Activated gamma-delta T cell (primary cell): ENCODE measurements around the gene IDH2.
"Not testable (repeated sequence)": the region's sequence is repeated elsewhere in the genome, so short reads cannot be mapped to it uniquely, and the experiment has no call there.

Source experiments
- DNase-seq: peaks from one replicate; lab custom pipeline; 2025; lab: John Stamatoyannopoulos, UW

IDH2 gene

DNA sequence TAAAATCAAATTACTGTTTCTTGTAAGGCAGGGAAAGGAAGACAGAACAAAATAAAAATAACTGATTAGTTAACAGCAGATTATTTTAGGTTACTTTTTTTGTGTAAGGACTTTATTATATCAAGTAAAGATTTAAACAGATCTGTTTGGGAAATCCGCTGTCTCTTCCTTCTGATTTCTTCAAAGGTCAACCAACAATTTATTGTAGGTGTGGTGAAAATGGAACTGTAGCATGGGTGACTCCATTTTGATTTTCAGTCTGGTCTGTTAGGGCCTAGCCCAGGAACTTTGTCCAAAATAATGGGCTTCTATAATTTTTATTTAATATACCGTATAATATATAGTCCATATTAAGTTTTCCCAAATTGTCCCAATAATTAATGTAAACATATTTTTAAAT is 13.5 kb upstream of the IDH2 start:
- no peak for DNase-seq

DNA sequence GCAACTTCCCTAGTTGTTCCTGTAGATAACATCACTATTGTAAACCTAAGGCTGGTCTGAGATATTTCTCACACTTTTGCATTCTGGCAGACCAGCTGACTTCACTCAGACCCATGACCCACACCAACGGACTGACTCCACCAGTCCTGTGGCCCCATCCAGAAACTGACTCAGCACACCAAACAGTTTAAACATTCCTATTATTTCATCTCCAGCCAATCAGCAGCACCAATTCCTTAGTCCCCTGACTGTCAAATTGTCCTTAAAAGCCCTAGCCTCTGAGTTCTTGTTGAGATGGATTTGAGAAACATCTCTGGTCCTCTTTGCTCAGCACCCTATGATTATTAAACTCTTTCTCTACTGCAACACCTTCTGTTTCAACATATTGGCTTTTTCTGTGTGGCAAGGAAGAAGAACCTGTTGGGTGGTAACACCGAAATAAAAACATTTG is 12.2 kb upstream of the IDH2 start:
- no peak for DNase-seq

DNA sequence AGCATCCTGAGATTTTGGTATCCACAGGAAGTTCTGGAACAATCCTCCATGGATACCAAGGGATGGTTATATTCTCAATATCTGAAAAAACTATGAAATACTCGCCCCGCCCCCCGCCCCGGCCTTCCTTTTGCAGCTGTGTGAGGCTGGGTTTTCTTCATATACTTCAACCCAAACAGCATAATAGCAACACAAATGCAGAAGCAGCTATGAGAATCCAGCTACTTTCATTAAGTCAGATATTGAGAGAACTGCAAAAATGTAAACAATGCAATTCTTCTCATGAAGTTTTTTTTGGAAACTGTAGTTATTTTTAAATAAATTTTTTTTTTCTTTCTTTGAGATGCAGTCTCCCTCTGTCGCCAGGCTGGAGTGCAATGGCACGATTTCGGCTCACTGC is 10.9 kb upstream of the IDH2 start:
- no peak for DNase-seq

DNA sequence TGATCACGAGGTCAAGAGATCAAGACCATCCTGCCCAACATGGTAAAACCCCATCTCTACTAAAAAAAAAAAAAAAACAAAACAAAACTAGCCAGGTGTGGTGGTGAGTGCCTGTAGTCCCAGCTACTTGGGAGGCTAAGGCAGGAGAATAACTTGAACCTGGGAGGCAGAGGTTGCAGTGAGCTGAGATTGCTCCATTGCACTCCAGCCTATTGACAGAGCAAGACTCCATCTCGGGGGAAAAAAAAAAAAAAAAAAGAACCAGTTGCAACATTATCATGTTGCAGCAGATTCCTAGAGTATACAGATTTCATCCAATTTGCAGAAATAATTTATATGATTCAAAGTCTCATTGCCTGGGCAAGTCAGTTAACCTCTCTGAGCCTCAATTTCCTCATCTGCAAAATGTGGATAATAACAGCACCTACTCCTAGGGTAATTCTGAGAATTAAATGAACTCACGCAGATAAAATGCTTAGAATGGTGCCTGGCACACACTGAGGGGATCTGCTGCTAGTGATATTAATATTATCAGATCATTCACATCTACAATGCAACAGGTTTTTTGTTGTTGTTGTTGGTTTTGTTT is 7.0 kb upstream of the IDH2 start:
- DNase-seq: not testable (repeated sequence)

DNA sequence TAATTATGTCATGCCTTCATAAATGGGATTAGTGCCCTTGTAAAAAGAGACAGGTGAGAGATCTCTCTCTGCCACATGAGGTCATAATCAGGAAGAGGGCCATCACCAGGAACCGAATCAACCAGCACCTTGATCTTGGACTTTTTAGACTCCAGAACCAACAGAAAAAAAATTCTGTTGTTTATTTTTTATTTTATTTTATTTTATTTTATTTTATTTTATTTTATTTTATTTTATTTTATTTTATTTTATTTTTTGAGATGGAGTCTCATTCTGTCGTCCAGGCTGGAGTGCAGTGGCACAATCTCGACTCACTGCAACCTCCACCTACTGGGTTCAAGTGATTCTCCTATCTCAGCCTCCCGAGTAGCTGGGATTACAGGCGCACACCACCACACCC is 5.8 kb upstream of the IDH2 start:
- DNase-seq: not testable (repeated sequence)

DNA sequence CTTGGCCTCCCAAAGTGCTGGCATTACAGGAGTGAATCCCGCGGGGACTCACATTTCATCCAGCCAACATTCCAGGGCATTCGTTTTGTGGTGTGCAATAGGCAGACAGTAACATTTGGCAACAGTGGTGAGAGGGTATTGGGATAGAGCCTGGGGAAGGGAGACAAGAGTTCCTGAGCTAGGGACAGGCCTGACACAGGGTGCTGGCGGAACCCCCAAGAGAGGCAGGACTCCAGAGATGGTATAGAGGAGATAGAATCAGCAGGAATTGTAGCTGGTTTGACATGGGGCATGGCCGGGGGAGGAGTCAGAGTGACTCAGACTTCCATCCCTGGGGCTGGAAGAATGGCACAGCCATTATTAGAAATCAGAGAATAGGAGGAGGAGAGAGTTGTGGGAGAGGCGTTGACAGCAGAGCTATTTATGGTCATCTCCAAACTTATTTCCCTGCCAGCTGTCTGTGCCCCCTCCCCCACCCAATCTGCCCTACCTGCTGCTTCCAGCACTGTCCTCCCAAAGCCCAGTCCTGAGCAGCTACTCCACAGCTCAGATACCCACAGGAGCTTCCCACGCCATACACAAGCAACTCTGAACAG is 4.4 kb upstream of the IDH2 start:
- no peak for DNase-seq

DNA sequence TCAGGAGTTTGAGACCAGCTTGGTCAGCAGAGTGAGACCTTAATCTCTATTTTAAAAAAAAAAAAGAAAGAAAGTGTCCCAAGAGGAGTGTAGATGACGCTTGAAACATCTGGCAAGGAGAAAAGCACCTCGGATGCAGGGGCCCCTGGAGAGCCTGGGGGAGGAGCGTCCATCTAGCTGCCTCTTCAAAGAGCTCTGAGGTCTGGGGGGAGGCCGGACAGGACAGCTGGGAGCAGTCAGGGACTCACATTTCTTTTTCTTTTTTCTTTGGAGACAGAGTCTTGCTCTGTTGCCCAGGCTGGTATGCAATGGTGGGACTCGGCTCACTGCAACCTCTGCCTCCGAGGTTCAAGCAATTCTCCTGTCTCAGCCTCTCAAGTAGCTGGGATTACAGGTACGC is 3.3 kb upstream of the IDH2 start:
- DNase-seq: no peak

DNA sequence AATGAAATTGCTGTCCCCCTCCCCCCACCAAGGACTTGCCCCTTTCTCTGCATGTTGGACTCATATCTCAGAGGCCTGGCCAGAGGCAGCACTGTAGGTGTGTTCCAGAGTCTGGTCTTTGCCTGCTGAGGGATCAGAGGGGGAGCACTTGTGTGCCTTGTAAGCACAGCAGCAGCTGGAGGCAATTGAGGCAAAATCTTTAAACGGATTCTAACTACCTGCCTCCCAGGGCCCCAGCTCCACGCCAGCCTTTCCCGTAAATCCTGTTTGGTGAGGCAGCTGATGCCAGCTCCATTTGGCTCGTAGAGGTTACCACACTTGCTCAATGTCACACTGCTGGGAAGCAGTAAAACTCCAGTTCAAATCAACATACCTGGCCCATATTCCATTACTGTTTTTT is 2.3 kb upstream of the IDH2 start:
- DNase-seq: no peak

DNA sequence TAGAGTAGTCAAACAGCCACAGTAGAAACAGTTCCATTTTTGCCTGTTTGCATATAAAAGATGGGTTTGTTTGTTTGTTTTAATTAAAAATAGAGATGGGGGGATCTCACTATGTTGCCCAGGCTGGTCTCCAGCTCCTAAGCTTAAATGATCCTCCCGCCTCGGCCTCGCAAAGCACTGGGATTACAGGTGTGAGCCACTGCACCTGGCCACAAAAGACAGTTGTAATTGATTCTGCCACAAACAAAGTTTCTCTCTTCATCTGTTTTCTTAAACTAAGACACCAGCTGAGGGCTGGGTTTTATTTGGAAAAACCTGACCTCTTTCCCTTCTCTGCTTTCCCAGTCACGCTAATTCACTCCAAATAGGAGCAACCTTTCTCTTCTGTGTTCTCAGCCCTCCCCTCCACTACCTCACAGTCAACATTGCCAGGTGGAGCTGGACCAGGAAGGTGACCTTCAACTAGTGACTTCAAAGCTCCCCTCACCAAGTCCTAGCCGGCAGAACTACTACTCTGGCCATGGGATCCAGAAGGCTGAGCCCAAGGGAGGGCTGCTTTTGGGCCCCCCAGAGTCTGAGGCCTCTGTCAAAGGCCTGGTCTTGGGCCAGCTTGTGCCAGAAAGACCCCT is 1.5 kb upstream of the IDH2 start:
- no peak for DNase-seq

DNA sequence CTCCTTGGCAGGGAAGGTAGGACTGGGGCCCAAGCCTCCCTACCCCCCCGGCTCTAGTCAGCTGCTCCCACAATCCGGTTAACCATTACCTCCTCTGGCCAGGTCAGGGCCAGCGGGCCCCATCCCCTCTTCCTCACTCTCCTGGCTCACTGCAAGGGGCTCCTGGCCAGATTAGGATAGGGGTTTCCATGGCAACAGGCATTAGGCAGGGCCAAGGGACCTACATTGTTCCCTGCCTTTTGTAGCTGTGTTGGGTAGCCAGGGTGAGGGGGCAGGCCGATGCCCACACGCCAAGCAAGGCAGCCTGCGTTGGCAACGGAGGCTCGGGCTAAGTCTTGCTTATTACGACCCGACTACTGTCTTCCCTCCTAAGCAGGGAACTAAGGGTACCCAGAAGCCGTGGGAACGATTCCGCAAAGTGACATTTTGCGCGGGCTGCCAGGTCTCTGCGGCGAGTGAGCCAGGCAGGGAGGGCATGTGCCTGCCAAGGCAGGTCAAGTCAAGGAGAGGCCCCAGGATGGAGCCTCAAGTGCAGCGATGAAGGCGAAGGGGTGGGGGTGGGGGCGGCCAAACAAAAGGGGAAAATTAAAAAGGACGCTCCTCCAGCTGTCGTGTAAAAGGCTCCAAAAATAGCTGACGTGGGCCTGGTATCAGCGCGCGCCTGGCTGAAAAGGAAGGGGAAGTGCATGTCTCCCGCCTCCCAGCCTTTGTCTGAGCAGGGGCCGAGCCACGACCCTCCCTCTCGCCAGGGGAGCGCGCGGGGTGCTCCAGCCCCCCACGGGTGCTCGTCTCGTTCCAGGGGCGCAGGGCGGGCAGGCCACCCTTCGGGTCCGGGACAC is 919 bp downstream of the IDH2 start:
- no peak for DNase-seq

DNA sequence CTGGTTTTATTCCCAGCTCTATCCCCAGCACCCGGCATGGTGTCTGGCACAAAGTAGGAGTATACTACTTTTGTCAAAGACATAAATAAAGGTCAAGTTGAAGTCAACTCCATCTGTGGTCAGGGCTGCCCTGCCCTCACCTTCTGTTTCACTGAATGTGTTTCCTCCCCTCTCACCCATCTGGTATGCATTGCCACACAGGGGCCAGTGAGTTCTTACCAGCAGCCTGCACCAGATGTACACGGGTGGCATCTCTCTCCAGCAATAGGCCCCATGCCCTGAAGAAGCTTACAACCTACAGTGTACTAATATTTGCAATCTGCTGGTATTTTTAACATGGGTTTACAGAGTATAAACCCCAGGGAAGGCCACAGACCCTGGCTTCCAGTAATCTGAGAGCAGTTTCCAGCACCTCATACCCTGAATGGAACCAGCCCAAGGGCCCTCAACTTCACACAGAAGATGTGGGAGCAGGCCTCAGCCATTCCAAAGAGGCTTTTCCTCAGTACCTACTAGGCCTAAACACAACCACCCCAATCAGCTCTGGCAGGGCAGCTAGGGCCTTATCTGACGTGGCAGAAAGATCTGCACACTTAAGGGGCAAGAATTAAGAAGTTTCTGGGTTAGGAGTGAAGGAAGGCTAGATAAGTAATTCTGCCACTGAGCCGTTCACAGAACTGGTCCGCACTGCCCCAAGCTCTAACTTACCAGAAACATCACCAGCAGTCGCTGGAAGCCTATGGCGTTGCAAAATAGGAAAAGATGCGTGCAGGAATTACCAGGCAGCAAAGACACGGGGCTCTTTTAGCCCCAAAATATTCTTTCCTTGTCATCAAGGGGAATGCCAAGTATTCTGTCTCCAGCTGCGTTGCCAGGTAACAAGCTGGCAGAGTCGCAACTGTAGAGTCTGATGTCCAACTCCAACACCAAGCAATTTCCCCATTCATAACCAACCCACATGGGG is 2.1 kb downstream of the IDH2 start:
- no peak for DNase-seq

DNA sequence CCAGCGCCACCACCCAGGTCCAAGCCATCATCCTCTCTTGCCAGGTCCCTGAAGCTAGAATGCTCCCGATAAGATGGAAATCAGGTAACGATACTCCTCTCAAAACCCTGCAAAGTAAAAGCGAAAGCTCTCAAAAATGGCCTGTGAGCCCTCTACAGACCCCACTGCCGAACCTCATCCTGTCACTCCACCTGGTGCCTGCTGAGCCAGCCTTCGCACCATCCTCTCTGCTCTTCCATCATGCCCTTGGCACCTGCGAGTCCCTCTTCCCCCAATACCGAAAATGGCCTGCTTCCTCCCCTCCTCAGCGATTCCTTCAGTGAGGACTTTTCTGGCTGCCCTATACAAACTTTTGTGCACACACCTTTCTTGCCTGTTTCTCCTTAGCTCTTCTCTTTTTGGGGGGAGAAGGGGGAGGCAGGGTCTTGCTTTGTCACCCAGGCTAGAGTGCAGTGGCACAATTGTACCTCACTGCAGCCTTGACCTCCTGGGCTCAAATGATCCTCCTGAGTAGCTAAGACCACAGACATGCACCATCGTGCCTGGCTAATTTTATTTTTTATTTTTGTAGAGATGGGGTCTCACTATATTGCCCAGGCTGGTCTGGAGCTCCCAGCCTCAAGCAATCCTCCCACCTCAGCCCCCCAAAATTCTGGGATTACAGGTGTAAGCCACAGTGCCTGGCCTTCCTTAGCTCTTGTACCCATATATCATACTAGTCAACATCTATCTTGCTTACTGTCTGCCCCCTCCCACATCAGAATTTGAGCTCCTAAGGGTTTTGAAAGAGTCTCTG is 3.0 kb downstream of the IDH2 start:
- no peak for DNase-seq

DNA sequence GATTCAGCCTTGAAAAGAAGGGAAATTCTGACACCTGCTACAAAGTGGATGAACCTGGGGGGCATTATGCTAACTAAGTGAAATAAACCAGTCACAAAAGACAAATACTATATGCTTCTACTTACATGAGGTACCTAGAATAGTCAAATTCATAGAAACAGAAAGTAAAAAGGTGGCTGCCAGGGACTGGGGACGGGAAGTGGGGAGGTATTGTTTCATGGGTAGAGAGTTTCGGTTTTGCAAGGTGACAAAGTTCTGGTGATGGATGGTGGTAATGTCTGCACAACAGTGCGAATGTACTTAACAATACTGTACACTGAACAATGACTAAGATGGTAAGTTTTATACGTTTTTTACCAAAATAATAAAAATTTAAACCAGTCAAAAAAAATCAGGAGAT is 4.8 kb downstream of the IDH2 start:
- DNase-seq: no peak

DNA sequence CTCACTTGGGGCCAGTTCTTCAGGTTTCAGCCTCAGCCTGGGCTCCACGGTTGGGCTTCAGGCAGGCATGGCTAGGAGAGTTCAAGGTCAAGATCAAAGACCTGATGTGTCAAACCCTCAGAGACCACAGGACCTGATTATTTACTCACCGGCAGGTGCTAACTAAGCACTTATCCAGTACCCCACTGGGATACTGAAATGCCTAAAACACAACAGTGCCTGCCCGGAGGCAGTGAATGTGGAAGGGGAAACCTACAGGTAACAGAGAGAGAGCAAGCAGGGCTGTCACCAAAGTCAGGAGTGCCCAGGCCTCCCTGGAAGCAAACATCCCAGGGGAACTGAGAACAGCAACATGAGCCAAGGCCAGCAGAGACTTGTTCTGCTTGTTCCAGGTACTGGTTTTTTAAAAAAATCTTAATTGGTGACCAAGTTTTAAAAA is 6.7 kb downstream of the IDH2 start:
- DNase-seq: no peak

DNA sequence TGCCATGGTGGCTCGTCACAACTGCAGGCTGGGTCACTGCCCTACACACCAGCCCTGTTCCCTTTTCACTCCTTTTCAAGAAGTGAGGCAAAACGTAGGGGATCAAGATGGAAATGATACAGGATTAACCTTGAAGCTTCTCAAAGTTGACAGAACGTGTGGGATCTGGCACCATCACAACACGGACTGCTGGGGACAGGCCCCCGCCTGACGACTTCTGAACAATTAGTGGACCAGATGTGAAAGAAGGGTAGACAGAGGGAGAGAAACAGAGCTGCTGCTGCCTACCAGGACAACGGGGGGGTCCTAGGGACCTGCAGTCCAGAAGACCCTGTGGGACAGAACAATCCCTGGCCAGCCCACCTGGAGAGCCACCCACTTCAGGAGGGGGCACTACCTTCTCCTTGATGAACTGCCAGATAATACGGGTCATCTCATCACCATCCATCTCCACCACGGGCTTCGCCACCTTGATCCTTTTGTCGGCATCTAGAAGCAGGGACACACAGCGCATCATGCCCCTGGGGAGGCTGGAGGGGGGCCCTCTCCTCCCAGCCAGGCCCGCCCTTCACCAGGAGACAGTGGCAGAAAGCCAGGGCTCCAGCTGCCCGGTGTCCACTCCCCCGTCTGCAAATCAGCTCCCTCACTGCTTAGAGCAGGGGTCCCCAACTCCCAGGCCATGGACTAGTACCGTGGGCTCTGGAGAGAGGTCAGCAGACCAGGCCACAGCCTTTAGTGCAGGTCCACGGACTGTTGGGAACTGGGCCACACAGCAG is 10.9 kb downstream of the IDH2 start:
- no peak for DNase-seq

DNA sequence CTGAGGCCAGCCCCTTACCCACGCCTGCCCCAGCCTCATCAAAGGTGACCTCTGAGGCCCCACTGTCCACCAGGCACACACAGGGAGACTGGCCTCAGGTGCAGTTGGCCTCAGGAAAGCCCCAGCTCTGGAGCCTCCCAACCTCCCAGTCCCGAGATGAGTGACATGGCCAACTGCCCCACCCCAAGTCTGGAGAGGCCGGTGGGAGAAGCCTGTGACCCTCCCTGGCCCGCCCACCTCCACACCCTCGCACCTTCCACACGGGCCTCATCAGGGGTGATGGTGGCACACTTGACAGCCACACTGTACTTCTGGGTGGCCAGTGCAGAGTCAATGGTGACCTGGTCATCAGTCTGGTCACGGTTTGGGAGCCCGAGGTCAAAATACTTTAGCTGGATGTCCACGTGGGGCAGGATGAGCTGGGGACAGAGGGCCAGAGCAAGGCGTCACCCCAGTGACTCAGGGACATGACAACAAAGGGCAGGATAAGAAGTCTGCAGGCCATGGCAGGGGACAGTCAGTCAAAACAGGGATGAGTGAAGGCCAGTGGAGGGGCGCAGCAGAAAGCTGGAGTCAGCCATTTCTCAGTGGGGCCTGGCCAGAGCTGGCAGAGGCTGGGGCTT is 11.9 kb downstream of the IDH2 start:
- DNase-seq: no peak

DNA sequence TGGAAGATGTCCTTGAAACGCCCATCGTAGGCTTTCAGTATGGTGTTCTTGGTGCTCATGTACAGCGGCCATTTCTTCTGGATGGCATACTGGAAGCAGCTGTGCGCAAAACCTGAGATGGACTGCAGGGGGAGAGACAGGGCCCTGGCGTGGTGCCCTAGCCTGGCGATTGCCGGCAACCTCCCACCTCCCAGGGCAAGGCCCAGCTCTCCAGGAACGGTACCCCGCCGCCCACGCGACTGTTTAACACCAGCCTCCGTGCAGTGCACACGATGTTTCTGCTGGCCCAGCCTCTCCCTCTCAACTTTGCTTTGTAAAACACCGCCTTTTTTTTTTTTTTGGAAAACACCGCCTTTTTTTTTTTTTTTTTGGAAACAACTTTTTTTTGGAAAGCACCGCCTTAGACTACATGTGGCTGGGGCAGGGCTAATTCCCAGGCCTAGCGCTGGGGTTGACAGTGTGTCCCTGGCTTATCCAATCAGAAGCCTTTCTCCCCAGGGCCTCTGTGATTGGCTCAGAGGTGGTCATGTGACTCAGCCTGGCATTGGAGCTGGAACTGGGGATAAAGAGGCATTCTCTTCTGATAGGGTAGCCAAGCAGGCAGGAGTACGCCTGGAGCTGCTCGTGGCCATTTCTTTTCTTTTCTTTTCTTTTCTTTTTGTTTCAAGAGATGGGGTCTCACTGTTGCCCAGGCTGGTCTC is 14.7 kb downstream of the IDH2 start:
- no peak for DNase-seq

DNA sequence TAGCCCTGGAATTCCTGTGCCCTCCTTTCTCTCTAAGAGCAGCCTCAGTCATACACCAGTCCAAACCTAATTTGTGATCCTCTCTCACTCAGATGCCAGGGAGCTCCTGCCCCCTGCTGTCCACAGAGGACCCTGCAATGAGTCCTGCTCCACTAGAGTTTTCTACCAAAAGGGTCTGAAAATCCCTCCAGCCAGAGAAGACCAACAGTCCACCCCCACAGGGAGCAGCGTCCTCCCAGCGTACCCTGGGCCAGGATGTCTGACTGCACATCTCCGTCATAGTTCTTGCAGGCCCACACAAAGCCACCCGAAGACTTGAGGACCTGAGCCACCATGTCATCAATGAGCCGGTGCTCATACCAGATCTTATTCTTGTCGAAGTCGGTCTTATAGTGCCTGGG is 15.4 kb downstream of the IDH2 start:
- DNase-seq: no peak

DNA sequence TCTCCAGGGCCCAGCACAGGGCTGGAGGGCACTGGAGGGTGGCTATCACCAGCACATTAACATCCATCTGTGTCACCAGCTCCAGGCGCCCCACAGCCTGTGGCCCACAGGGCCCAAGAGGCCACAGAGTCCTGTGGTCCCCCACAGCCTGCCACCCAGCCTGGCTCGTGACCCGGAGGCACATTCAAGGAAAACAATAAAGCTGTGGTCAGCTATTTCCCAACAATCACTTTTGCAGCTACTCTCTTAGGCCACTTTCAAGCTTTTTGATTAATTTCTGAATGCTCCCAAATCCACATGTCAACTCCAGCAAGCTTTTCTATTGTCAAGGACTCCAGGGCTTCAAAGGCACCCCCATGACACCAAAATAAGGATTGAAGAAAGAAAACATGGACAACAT is 16.7 kb downstream of the IDH2 start:
- no peak for DNase-seq
